ENCODE data around the gene KLHL6.

KLHL6 gene

GRCh38 chr3:183439515-183439914 lies 116.0 kb downstream of the KLHL6 start:
- Histone ChIP-seq H3F3A (ENCODE audit: insufficient read depth) (no peaks in the 10 kb centered on the region), H3K79me2 (ENCODE audit: insufficient read depth, low read length) (no peaks in the 10 kb centered on the region), H4K20me1 (ENCODE audit: low read depth, low read length) (no peaks in the 10 kb centered on the region), H3K27me3 (ENCODE audit: low read length) (no peaks in the 10 kb centered on the region), H3K4me3 (ENCODE audit: insufficient read depth, low read length, poor library complexity, severe bottlenecking) (no peak overlapping the region), H3K9ac (ENCODE audit: low read length) (no peak overlapping the region), H2AFZ (ENCODE audit: low read depth, low read length, severe bottlenecking) (no peak overlapping the region), H3K36me3 (ENCODE audit: low read length) (no peaks in the 10 kb centered on the region; the same call in 1 of the 2 replicates), H3K27ac (ENCODE audit: low read depth, low read length) (no peak overlapping the region), H3K4me2 (ENCODE audit: low read depth, low read length, poor library complexity, severe bottlenecking) (no peak overlapping the region), H3K9me3 (ENCODE audit: insufficient read depth, low read length) (peaks cover 18% of the 10 kb centered on the region; the same call in 1 of the 2 replicates), H3K9me2 (replicated peaks; ENCODE audit: insufficient read depth, low read length) (no peaks in the 10 kb centered on the region)
- TF ChIP-seq CTCF (IDR thresholded peaks at IDR 0.05; ENCODE audit: insufficient read depth, low read length, poor library complexity, severe bottlenecking) (no peak), EZH2phosphoT487 (conservative IDR thresholded peaks at IDR 0.05; ENCODE audit: low read length) (no peak)

- H3F3A ChIP-seq (ENCODE audit: insufficient read depth): no peaks in the 10 kb centered on the region
- no peaks in the 10 kb centered on the region for H4K20me1 ChIP-seq (ENCODE audit: low read depth, low read length)
- no peaks in the 10 kb centered on the region for H3K36me3 ChIP-seq (ENCODE audit: low read length)
- no peaks in the 10 kb centered on the region for H3K9me2 ChIP-seq (replicated peaks; ENCODE audit: insufficient read depth, low read length)
- no peaks in the 10 kb centered on the region for H3K27me3 ChIP-seq (ENCODE audit: low read length)
- H3K9me3 ChIP-seq (ENCODE audit: insufficient read depth, low read length): peaks cover 12% of the 10 kb centered on the region; the same call in 1 of the 2 replicates
- H3K4me3 ChIP-seq (ENCODE audit: insufficient read depth, low read length, poor library complexity, severe bottlenecking): no peak overlapping the region
- H3K4me2 ChIP-seq (ENCODE audit: low read depth, low read length, poor library complexity, severe bottlenecking): no peak overlapping the region
- H3K9ac ChIP-seq (ENCODE audit: low read length): no peak overlapping the region
- no peak overlapping the region for H3K27ac ChIP-seq (ENCODE audit: low read depth, low read length)
- TF ChIP-seq CTCF (IDR thresholded peaks at IDR 0.05; ENCODE audit: insufficient read depth, low read length, poor library complexity, severe bottlenecking) (no peak), EZH2phosphoT487 (conservative IDR thresholded peaks at IDR 0.05; ENCODE audit: low read length) (no peak)
- H3K79me2 ChIP-seq (ENCODE audit: insufficient read depth, low read length): no peaks in the 10 kb centered on the region
- no peak overlapping the region for H2AFZ ChIP-seq (ENCODE audit: low read depth, low read length, severe bottlenecking)
Measured at GRCh38 chr3:183438735-183439134, 116.8 kb downstream of the KLHL6 start.

GRCh38 chr3:183437666-183438564 lies 117.6 kb downstream of the KLHL6 start:
- Histone ChIP-seq H4K20me1 (ENCODE audit: low read depth, low read length) (no peaks in the 10 kb centered on the region), H3K27ac (ENCODE audit: low read depth, low read length) (no peak overlapping the region), H3K9me3 (ENCODE audit: insufficient read depth, low read length) (peaks cover 5% of the 10 kb centered on the region; the same call in 1 of the 2 replicates), H3K4me3 (ENCODE audit: insufficient read depth, low read length, poor library complexity, severe bottlenecking) (no peak overlapping the region), H3K27me3 (ENCODE audit: low read length) (no peaks in the 10 kb centered on the region), H3K4me2 (ENCODE audit: low read depth, low read length, poor library complexity, severe bottlenecking) (no peak overlapping the region), H3K79me2 (ENCODE audit: insufficient read depth, low read length) (no peaks in the 10 kb centered on the region), H3K9ac (ENCODE audit: low read length) (no peak overlapping the region), H3K36me3 (ENCODE audit: low read length) (no peaks in the 10 kb centered on the region), H2AFZ (ENCODE audit: low read depth, low read length, severe bottlenecking) (no peak overlapping the region), H3F3A (ENCODE audit: insufficient read depth) (no peaks in the 10 kb centered on the region), H3K9me2 (replicated peaks; ENCODE audit: insufficient read depth, low read length) (no peaks in the 10 kb centered on the region)
- TF ChIP-seq CTCF (IDR thresholded peaks at IDR 0.05; ENCODE audit: insufficient read depth, low read length, poor library complexity, severe bottlenecking) (no peak), EZH2phosphoT487 (conservative IDR thresholded peaks at IDR 0.05; ENCODE audit: low read length) (no peak)

Data from SU-DHL-6 (cell line).